Body of pancreas (tissue), 4 donors: ENCODE measurements around the gene COX5A.
A peak's percentile ranks its signal among the peaks of the same experiment; 100 is the strongest.

ENCODE experiments used
- CTCF ChIP-seq, 7 experiments: fragments of 450-650 bp in 4 of 7; fragments of 200-600 bp in 3 of 7; sonication (generic) in 3 of 7; IDR thresholded peaks; one replicate each; pipeline ENCODE4 v1.5.1; 2016 to 2019; ENCODE audit warnings: antibody characterized with exemption in 7 of 7
- POLR2A ChIP-seq, 3 donors: fragments of 450-650 bp; IDR thresholded peaks; one replicate each; pipeline ENCODE4 v1.6.1; 2016; ENCODE audit warnings: antibody characterized with exemption in 3 of 3, mild to moderate bottlenecking in 2 of 3

- TF ChIP-seq POLR2A (IDR thresholded peaks at IDR 0.05), result no peak
- peak in 3 of 7 experiments; percentile 9 to 21 (median 17) for TF ChIP-seq CTCF (IDR thresholded peaks at IDR 0.05)
These were observed 45.6 kb downstream of the COX5A start for GRCh38 chr15:74892313-74892712.
